ENCODE data around the gene TRAPPC1.
"Not testable (repeated sequence)": the region's sequence is repeated elsewhere in the genome, so short reads cannot be mapped to it uniquely, and the experiment has no call there.

The TRAPPC1 gene, protein sequence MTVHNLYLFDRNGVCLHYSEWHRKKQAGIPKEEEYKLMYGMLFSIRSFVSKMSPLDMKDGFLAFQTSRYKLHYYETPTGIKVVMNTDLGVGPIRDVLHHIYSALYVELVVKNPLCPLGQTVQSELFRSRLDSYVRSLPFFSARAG

GRCh38 chr17:7931709-7932482 is at the start of gene TRAPPC1, which contains the start of gene CNTROB:
Gene TRAPPC1, minus strand, starts transcription at chr17:7931946. Its CDS starts 117 bp downstream, at chr17:7931829.
Gene CNTROB, plus strand, starts transcription at chr17:7932206. Its CDS starts 874 bp downstream, at chr17:7933080.
- peak; percentile 98 to 99 for DNase-seq (ENCODE audit: low read depth in 2 of 2)

- DNase-seq (ENCODE audit: low read depth in 2 of 2): no peak
Measured at GRCh38 chr17:7977805-7978204, 46.1 kb upstream of the TRAPPC1 start.

GRCh38 chr17:7977039-7977438 is 45.3 kb upstream of the TRAPPC1 start:
- DNase-seq (ENCODE audit: low read depth in 2 of 2): no peak

GRCh38 chr17:7974638-7975131 is 42.9 kb upstream of the TRAPPC1 start:
- no peak for DNase-seq (ENCODE audit: low read depth in 2 of 2)

- no peak for DNase-seq (ENCODE audit: low read depth in 2 of 2)
Measured at GRCh38 chr17:7972131-7972785, 40.5 kb upstream of the TRAPPC1 start.

- DNase-seq (ENCODE audit: low read depth in 2 of 2): no peak
Measured at GRCh38 chr17:7971651-7972050, 39.9 kb upstream of the TRAPPC1 start.

- no peak for DNase-seq (ENCODE audit: low read depth in 2 of 2)
Measured at GRCh38 chr17:7969433-7969832, 37.7 kb upstream of the TRAPPC1 start.

GRCh38 chr17:7967751-7968150 is 36.0 kb upstream of the TRAPPC1 start:
- DNase-seq (ENCODE audit: low read depth in 2 of 2): no peak

GRCh38 chr17:7961421-7961820 is 29.7 kb upstream of the TRAPPC1 start:
- no peak for DNase-seq (ENCODE audit: low read depth in 2 of 2)

DNA sequence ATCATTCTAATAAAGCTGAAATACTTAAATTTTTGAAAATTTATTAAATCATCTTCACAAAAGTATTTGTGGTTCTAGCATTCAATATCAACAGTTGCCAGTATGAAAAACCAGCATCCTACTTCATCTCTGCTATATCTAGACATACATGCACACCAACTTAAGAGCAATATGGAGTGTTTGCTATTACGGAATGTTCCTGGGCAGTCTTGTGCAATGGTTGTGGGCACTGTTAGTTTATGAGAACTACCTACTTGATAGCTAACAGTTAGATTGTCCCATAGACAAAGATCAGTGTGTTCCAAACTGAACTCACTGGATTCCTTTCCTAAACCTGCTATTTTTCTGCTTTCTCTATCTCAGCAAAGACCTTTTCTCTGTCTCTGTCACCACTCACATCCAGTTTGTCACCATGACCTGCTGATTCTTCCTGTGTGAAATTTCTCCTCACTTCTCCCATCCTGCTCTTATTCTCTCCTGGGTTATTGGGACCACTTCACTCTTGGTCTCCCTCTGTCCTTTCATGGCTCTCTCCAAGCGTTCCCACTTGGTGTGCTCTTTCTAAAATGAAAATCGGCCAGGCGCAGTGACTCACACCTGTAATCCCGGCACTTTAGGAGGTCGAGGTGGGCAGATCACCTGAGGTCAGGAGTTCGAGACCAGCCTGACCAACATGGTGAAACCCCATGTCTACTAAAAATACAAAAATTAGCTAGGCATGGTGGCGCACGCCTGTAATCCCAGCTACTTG is 27.9 kb upstream of the TRAPPC1 start:
- DNase-seq (ENCODE audit: low read depth in 2 of 2): no peak

GRCh38 chr17:7956228-7956965 is 24.7 kb upstream of the TRAPPC1 start:
- DNase-seq (ENCODE audit: low read depth in 2 of 2): no peak

GRCh38 chr17:7955414-7956227 is 23.9 kb upstream of the TRAPPC1 start:
- DNase-seq (ENCODE audit: low read depth in 2 of 2): no peak

DNA sequence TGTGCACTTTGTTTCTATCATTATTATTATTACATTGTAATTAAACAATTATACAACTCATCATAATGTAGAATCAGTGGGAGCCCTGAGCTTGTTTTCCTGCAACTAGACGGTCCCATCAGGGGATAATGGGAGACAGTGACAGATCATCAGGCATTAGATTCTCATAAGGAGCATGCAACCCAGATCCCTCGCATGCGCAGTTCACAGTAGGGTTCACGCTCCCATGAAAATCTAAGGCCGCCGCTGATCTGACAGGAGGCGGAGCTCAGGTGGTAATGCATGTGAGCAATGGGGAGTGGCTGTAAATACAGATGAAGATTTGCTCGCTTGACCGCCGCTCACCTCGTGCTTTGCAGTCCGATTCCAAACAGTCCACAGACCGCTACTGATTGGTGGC is 21.5 kb upstream of the TRAPPC1 start:
- DNase-seq (ENCODE audit: low read depth in 2 of 2): not testable (repeated sequence)

- DNase-seq (ENCODE audit: low read depth in 2 of 2): peak in 1 of 2 donors; percentile 10
Measured at GRCh38 chr17:7951143-7951792, 19.5 kb upstream of the TRAPPC1 start.

GRCh38 chr17:7950578-7950977 is 18.8 kb upstream of the TRAPPC1 start:
- no peak for DNase-seq (ENCODE audit: low read depth in 2 of 2)

DNA sequence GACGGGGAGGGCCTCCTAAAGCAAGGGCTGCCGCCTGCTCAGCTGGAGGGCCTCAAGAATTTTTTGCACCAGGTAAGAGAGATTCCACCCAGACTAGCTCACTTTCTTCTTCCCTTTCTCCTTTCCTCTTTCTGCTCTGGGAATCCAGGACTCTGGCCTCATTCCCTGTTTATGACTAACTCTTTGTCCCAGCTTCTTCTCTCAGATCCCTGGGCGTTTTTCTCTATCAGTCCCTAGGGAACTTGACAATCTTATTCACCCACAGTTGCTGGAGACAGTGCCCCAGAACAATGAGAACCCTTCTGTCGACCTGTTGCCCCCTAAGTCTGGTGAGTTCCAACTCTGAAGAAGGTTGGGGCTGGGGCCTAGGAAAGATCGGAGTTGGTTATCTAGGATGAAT is 15.9 kb upstream of the TRAPPC1 start:
- no peak for DNase-seq (ENCODE audit: low read depth in 2 of 2)

DNA sequence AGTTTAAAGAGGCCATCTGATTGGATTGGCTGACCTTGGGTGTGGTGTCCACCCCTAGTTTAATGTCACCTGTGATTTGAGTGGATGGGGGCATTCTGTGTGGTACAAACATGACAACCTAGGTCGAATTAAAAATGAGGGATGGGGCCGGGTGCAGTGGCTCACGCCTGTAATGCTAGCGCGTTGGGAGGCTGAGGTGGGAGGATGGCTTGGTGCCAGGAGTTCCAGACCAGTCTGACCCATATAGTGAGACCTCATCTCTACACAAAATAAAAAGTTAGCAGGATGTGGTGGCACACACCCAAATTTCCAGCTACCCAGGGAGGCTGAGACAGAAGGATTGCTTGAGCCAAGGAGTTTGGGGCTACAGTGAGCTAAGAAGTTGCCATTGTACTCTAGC is 14.7 kb upstream of the TRAPPC1 start:
- no peak for DNase-seq (ENCODE audit: low read depth in 2 of 2)

DNA sequence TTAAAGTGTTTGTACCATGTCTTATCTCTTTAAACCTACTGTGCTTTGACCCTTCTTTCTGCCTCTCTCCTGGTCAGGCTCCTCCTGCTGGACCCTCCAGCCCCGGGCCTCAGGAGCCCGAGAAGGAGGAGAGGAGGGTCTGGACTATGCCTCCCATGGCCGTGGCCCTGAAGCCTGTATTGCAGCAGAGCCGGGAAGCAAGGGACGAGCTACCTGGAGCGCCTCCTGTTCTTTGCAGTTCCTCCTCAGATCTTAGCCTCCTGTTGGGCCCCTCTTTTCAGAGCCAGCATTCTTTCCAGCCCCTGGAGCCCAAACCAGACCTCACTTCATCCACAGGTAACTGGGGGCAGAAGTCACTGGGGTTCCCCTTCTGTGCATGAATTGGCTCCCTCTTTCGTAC is 13.9 kb upstream of the TRAPPC1 start:
- DNase-seq (ENCODE audit: low read depth in 2 of 2): no peak

DNA sequence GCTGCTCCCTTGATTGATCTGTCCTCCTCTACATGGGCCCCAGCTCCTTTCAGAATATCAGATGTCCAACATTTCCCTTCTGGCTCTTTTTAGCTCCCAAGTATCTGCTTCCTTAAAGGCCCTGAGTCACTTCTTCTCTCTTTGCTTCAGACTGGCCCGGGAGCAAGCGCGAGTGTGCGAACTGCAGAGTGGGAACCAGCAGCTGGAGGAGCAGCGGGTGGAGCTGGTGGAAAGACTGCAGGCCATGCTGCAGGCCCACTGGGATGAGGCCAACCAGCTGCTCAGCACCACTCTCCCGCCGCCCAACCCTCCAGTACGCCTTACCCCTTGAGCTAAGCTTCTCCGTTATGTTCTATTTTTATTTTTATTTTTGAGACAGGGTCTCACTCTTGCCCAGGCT is 12.6 kb upstream of the TRAPPC1 start:
- no peak for DNase-seq (ENCODE audit: low read depth in 2 of 2)

DNA sequence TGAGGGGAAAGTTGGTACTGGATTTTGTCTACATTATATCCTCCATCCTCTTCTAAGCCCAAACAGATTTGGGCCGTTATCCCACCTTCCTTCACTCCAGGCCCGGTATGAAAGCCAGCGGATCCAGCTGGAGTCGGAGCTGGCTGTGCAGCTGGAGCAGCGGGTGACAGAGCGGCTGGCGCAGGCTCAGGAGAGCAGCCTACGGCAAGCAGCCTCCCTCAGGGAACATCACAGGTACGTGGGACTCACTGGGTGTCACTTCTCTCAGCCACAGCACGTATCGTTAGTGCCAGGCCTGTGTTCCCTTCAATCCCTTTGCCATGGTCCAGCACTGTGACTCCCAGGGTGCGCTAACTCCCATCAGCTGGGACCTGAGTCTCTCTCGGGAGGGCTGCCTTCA is 11.5 kb upstream of the TRAPPC1 start:
- no peak for DNase-seq (ENCODE audit: low read depth in 2 of 2)

All from stimulated activated CD4-positive, alpha-beta T cell treated with anti-CD3 and anti-CD28 coated beads, Interleukin-4, amount 100 ng/mL, for 48 hours (primary cell).